Gastrocnemius medialis (tissue), 4 donors: Measurements from ENCODE around the gene CHN2. TPM values are rescaled to one million over a fixed set of nuclear protein-coding genes. Genes with fewer than 3 reads are reported as not detected.

Source experiments
- ATAC-seq, 2 donors: fragments of 150-250 bp; one replicate each; pipeline ENCODE4 v1.9.1; 2016
- DNase-seq, 2 donors: peaks; one replicate each; pipeline ENCODE4 v3.0.0-alpha.2; 2019
- H3K27ac ChIP-seq, 4 donors: fragments of 200-600 bp; sonication (generic); 1 replicate in 1 of 4; 2 replicates in 3 of 4; pipeline ENCODE4 v1.5.1; 2016 to 2018; ENCODE audit warnings: mild to moderate bottlenecking in 2 of 4, moderate library complexity in 1 of 4
- H3K27me3 ChIP-seq, 3 donors: fragments of 200-600 bp; sonication (generic) in 2 of 3; 1 replicate in 1 of 3; 2 replicates in 2 of 3; pipeline versions ENCODE4 v1.5.1 to v1.6.0; 2016 to 2019; ENCODE audit warnings: mild to moderate bottlenecking in 1 of 3, moderate library complexity in 1 of 3
- H3K36me3 ChIP-seq, 2 donors: fragments of 200-600 bp; sonication (generic) in 1 of 2; one replicate each; pipeline ENCODE4 v1.5.1; 2017 to 2018
- H3K4me1 ChIP-seq, 2 donors: fragments of 200-600 bp; sonication (generic) in 1 of 2; one replicate each; pipeline ENCODE4 v1.5.1; 2016 to 2017; ENCODE audit warnings: mild to moderate bottlenecking in 2 of 2
- H3K4me3 ChIP-seq, 4 donors: fragments of 200-600 bp; sonication (generic) in 3 of 4; 1 replicate in 1 of 4; 2 replicates in 3 of 4; pipeline ENCODE4 v1.5.1; 2016 to 2019; ENCODE audit warnings: mild to moderate bottlenecking in 2 of 4
- H3K9me3 ChIP-seq, 3 donors: fragments of 200-600 bp; sonication (generic) in 2 of 3; 1 replicate in 1 of 3; 2 replicates in 2 of 3; pipeline ENCODE4 v1.5.1; 2016 to 2019
- POLR2A ChIP-seq, 2 donors: fragments of 450-650 bp; IDR thresholded peaks; one replicate each; pipeline ENCODE4 v1.6.1; 2017; ENCODE audit warnings: antibody characterized with exemption in 2 of 2, mild to moderate bottlenecking in 2 of 2, moderate library complexity in 2 of 2
- in situ Hi-C, 4 donors: fragments of 200-750 bp; cut with MboI; loops; one replicate each; pipeline versions ENCODE4 v1.15.0 to v1.8.0; 2017; ENCODE audit warnings: low sequenced_read_pairs in 4 of 4
- intact Hi-C: fragments of 100-400 bp; cut with DNase I; formaldehyde crosslinking; loops from one replicate; pipeline ENCODE4 v1.15.1; 2023; ENCODE audit warnings: low total_unique reads
- total RNA-seq, 4 donors: library from RNA; depleted of rRNA; stranded (reverse); fragments of >200 nt; gene quantifications; one replicate each; pipeline versions ENCODE4 v1.1.0 to v1.2.3, GENCODE V29; 2016
- TF ChIP-seq, protein P1 (sequence below), 5 experiments: fragments of 450-650 bp in 3 of 5; fragments of 200-600 bp in 2 of 5; sonication (generic) in 2 of 5; IDR thresholded peaks in 4 of 5; conservative IDR thresholded peaks in 1 of 5; 1 replicate in 4 of 5; 2 replicates in 1 of 5; pipeline ENCODE4 v1.5.1; 2016 to 2019; ENCODE audit warnings: antibody characterized with exemption in 5 of 5, mild to moderate bottlenecking in 3 of 5, moderate library complexity in 3 of 5

CHN2 gene
- total RNA-seq, 4 donors from 2014 or later, result 5.9 to 11.3 (median 8.2) TPM

DNA sequence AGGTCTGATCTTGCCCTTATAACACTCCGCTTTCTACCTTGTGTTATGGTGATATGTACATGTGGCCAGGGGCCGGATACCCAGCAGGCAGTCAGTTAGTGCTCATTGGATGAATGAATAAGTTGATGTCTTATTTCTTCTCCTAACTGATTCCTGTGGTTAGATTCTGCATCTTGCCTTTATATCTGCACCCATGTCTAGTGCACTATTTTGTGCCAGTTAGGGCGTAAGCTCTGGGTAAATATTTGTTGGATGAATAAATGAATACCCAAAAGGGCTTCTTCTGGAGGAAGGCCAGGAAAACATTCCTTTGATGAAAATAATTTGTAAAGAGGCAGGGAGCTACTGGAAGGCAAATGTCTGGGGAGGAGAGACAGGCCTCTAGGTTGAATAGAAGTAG, 148.2 kb downstream of the CHN2 start:
- TF ChIP-seq POLR2A (IDR thresholded peaks at IDR 0.05), result no peak
- TF ChIP-seq, protein P1, sequence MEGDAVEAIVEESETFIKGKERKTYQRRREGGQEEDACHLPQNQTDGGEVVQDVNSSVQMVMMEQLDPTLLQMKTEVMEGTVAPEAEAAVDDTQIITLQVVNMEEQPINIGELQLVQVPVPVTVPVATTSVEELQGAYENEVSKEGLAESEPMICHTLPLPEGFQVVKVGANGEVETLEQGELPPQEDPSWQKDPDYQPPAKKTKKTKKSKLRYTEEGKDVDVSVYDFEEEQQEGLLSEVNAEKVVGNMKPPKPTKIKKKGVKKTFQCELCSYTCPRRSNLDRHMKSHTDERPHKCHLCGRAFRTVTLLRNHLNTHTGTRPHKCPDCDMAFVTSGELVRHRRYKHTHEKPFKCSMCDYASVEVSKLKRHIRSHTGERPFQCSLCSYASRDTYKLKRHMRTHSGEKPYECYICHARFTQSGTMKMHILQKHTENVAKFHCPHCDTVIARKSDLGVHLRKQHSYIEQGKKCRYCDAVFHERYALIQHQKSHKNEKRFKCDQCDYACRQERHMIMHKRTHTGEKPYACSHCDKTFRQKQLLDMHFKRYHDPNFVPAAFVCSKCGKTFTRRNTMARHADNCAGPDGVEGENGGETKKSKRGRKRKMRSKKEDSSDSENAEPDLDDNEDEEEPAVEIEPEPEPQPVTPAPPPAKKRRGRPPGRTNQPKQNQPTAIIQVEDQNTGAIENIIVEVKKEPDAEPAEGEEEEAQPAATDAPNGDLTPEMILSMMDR (IDR thresholded peaks at IDR 0.05 in 4 of 5, conservative IDR thresholded peaks at IDR 0.05 in 1 of 5), result no peak
- in situ Hi-C loops (no loop called here), intact Hi-C loops (no loop called here)
- ATAC-seq, result no peak
- H3K27ac ChIP-seq, result no peak overlapping the region
- no peak overlapping the region for H3K4me3 ChIP-seq
- no peaks in the 10 kb centered on the region for H3K9me3 ChIP-seq
- no peaks in the 10 kb centered on the region for H3K36me3 ChIP-seq
- H3K4me1 ChIP-seq, result no peaks in the 10 kb centered on the region
- DNase-seq, result no peak
- H3K27me3 ChIP-seq, result no peaks in the 10 kb centered on the region

DNA sequence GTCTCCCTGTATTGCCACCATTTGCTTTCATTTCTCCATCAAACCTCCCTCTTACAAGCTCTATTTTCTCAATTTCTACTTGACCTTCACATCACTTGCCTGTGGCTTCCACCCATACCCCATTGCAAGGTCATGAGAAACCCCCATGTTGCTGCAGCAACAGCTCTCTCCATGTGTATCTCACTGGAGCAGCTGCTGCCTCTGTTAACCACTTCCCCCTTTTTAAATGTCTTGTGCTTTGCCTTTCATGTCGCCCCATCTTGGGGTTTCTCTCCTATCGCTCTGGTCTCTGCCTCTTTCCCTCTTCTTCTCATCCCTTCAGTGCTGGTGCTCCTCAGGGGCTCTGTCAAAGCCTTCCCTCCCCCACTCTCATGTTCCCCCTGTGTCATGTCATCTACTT, 148.8 kb downstream of the CHN2 start:
- H3K9me3 ChIP-seq, result no peaks in the 10 kb centered on the region
- H3K27me3 ChIP-seq, result no peaks in the 10 kb centered on the region
- TF ChIP-seq POLR2A (IDR thresholded peaks at IDR 0.05), result no peak
- TF ChIP-seq, protein P1 (IDR thresholded peaks at IDR 0.05 in 4 of 5, conservative IDR thresholded peaks at IDR 0.05 in 1 of 5), result no peak
- no peak for ATAC-seq
- H3K27ac ChIP-seq, result no peak overlapping the region
- intact Hi-C loops, result no loop called here
- no peaks in the 10 kb centered on the region for H3K36me3 ChIP-seq
- H3K4me1 ChIP-seq, result no peaks in the 10 kb centered on the region
- no peak overlapping the region for H3K4me3 ChIP-seq
- DNase-seq, result no peak
- in situ Hi-C loops, result no loop called here

DNA sequence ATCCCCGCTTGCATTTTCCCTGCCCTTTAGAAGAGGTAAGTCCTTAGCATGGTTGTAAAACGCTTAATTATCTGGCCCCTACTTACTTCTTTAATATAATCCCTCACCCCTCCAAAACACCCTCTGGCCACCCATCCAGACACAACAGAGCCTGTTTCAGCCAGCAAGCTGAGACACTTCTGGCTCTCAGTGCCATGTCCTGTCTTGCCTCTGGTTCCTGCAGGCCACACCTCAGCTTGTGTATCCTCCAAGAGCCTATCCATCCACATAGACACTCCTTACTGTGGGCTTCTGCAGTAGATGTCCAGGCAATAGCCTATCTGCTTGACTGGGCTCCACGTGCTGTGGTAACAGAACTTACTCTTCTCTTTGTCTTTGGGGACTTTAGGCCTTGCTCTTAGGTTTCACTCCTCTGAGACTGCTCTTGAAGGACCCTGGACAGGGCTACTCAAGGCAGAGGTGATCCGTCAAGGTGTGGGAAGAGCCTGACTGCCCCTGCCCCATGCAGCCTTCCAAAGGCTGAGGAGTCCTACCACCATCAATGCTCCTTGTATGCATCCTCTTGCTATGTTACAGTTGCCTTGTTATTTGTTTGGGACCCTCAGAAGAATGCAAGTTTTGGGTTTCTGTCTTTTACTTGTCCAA, 149.9 kb downstream of the CHN2 start:
- ATAC-seq (no peak), DNase-seq (no peak)
- in situ Hi-C loops (no loop called here), intact Hi-C loops (no loop called here)
- Histone ChIP-seq H3K9me3 (no peaks in the 10 kb centered on the region), H3K36me3 (no peaks in the 10 kb centered on the region), H3K4me1 (no peaks in the 10 kb centered on the region), H3K27ac (no peak overlapping the region), H3K4me3 (no peak overlapping the region), H3K27me3 (no peaks in the 10 kb centered on the region)
- TF ChIP-seq, protein P1 (IDR thresholded peaks at IDR 0.05 in 4 of 5, conservative IDR thresholded peaks at IDR 0.05 in 1 of 5), result no peak
- no peak for TF ChIP-seq POLR2A (IDR thresholded peaks at IDR 0.05)

DNA sequence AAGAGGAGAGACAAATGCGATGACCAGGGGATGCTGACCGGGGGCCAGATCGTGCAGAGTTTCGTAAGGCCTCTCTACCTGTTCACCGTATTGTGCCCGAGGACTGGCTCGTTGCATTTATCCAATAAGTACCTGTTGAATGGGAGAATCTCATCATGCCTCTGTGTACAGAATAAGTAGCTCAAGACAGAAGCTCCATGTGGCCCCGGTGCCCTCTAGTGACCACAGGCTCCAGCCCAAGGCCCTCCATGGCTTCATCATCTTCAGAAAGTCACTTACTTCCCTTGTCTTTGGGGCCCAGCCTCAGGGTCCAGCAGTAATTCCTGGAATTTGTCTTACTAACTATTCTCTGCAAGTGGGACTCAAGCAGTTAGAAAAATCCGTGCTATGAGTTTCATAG, 151.0 kb downstream of the CHN2 start:
- Histone ChIP-seq H3K4me3 (no peak overlapping the region), H3K27ac (no peak overlapping the region), H3K9me3 (no peaks in the 10 kb centered on the region), H3K36me3 (no peaks in the 10 kb centered on the region), H3K4me1 (no peaks in the 10 kb centered on the region), H3K27me3 (no peaks in the 10 kb centered on the region)
- ATAC-seq (no peak), DNase-seq (no peak)
- in situ Hi-C loops, result no loop called here
- intact Hi-C loops, result no loop called here
- TF ChIP-seq, protein P1 (IDR thresholded peaks at IDR 0.05 in 4 of 5, conservative IDR thresholded peaks at IDR 0.05 in 1 of 5), result peak in 3 of 5 experiments; percentile 10 to 40 (median 22)
- no peak for TF ChIP-seq POLR2A (IDR thresholded peaks at IDR 0.05)
